Caki2 (cell line): ENCODE measurements around the gene C2CD4A. TPM values are rescaled to one million over a fixed set of nuclear protein-coding genes. Genes with fewer than 3 reads are reported as not detected.
"Not testable (repeated sequence)": the region's sequence is repeated elsewhere in the genome, so short reads cannot be mapped to it uniquely, and the experiment has no call there.

Experiments used
- DNase-seq: peaks from one replicate; pipeline ENCODE4 v3.0.0-alpha.2; 2015; ENCODE audit warnings: low read depth
- in situ Hi-C: cut with HindIII; loops from 2 replicates; pipeline ENCODE4 v1.10.0; 2016; ENCODE audit warnings: low sequenced_read_pairs, low pct_unique_long_range_greater_than_20kb, mixed read lengths
- total RNA-seq: library from RNA; depleted of rRNA; stranded (reverse); fragments of >200 nt; shearing (Covaris generic); gene quantifications from 2 replicates; pipeline ENCODE4 v1.2.3, GENCODE V29; 2014; ENCODE audit warnings: low replicate concordance; rRNA removed

C2CD4A gene, protein sequence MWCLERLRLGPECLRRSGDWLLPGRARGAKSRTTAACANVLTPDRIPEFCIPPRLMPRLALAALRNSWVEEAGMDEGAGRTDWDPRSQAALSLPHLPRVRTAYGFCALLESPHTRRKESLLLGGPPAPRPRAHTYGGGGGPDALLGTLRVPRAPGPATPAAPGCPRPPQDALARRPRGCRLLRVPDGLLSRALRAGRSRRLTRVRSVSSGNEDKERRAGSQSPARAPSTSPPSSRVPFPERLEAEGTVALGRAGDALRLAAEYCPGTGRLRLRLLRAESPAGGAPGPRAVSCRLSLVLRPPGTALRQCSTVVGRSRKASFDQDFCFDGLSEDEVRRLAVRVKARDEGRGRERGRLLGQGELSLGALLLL
- 5.5 and 5.7 TPM in 2 replicates for total RNA-seq

DNA sequence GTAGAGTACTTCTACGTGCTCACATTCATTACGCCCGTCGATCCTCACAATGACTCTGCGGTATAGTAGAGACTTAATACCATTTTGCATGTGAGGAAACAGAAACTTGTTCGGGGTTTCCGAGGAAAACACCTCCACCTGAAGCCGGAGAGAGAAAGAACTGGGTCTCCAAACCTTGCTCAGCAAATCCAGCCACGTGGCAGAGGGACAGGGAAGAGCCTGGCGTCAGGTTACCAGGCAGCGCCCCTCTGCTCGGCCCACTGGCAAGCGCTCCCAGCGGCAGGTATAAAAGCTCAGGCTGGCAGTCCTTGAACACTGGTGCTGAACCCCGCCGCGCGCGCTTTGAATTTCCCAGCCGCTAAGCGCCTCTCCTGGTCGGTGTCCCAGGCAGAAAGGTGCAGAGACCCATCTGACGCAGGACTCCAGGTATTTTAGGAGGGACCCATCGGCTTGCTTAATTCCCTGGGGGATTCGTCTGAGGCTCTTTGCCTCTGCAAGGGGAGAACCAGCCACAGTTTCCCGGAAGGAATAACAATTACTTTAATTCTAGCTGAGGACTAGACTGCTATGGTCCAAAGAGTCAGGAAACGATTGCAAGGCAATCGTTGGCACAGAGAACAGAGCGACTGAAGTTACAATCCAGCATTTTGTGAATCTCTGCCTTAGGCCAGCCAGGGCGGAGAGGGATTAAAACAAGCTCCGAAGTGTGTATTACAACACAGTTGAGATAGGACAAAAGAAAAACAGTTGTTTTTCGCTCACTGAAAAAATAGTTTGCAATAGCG, at the start of gene C2CD4A:
TSS of gene C2CD4A (plus strand) at position 315 of the 785 bp plus-strand sequence. CDS start 637 bp downstream, outside the sequence.
- peak; percentile 76 for DNase-seq

DNA sequence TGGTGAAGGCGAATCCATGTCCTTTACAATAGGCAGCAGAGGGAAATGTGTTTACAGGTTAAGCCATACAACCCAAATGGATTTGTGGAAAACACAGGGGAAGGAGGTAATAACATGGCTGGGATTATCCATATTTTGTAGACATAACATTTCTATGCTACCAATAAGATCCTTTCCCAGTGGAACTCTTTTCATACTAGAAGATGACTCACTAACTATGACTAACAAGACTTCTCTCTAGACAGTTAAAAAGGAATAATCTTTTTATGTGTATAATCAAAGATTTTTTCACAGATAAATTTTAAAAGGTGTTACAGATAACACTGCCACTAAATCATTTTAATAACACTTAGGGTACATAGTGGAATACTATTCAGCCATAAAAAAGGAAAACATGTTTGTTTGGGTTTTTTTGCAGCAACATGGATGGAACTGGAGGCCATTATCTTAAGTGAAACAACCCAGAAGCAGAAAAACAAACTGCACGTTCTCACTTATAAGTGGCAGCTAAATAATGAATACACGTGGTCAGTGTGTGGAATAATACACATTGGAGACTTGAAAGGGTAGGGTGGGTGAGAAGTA, 46.1 kb upstream of the C2CD4A start:
- DNase-seq = no peak
- in situ Hi-C loops = no loop called here

More for the DNA sequence above, at the start of gene C2CD4A:
- in situ Hi-C loops = no loop called here

DNA sequence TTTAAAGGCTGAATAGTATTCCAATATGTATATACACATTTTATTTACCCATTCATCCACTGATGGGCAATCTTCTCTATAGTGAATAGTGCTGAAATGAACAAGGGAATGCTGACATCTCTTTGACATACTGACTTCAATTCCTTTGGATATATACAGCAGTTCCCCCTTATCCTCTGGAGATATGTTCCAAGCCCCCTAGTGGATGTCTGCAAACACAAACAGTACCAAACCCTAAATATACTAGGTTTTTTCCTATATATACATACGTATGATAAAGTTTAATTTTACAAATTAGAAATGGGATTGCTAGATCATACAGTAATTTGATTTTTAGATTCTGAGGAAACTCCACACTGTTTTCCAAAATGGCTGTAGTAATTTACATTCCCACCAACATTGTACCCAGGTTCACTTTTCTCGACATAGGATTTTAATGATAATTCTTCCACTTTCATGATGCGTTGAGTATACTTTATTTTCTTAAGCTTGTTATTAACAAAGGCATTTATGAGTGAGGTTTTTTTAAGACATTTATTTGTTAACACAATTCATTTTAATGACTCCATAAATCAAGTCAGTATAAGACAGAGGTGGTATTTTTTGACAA, 44.7 kb upstream of the C2CD4A start:
- no peak for DNase-seq
- in situ Hi-C loops = no loop called here

DNA sequence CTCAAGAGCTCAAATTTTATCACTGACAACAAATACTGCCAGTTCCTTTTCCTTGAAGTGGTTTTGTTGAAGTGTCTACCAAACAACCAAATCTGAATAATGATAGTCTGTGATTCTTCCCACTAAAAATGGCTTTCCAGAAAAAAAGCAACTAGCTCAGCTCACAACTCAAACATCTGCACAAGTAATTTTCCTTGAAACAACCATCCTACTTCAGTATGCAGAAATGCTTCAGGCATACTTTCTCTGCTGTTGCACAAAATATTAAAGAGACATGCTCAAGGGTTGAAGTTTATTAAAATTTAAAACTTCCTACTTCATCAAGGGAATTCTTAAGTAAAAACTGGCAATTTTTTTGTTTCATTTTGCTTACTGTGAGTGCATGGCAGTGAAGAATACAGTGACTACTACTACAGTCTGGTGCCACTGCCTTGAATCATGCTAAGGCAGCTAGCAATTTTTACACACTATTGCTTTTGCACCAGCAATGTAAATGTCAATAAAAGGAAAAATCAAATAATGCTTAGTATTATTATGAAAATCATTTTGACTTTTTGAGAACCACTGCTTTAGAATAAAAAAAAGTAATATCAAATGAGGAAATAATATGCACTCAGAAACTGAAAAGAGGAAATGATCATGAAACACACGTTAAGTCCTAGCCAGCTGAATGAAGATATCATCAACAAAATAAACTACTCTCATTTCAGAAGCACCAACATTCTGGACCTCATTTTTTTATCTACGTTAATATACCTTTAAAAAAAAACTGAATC, 40.1 kb upstream of the C2CD4A start:
- no peak for DNase-seq
- in situ Hi-C loops = no loop called here

DNA sequence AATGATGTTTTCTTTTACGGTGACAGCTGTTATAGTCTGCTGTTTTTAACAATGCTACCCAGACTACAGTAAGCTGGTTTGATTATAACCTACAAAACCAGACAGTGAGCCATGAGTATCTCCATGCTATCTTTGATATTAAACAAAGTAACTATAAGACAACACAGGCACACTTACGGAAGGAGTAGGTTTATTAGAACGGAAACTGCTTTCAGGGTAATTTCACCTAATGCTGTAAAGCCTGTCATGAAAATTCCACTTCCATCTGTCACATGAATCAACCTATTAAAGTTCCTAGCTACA, 39.6 kb upstream of the C2CD4A start:
- in situ Hi-C loops = no loop called here
- DNase-seq = no peak

DNA sequence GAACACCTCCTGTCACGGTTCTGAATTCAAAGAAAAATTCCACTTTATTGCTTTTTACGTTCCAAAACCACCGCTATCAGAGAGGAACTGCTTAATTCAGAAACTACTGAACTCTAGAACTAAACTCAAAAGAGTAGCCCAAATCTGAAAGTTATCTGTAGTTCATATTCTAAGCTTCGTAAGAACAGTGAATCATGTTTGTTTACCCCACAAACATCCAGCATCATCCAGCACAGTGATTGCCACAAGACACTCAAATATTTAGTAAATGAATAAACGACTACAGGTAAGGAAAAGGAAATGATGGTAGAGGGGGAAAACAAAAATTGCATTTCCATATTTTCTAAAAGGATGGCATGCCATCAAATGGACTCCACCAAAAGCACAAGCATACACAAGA, 38.9 kb upstream of the C2CD4A start:
- no peak for DNase-seq
- in situ Hi-C loops = no loop called here

DNA sequence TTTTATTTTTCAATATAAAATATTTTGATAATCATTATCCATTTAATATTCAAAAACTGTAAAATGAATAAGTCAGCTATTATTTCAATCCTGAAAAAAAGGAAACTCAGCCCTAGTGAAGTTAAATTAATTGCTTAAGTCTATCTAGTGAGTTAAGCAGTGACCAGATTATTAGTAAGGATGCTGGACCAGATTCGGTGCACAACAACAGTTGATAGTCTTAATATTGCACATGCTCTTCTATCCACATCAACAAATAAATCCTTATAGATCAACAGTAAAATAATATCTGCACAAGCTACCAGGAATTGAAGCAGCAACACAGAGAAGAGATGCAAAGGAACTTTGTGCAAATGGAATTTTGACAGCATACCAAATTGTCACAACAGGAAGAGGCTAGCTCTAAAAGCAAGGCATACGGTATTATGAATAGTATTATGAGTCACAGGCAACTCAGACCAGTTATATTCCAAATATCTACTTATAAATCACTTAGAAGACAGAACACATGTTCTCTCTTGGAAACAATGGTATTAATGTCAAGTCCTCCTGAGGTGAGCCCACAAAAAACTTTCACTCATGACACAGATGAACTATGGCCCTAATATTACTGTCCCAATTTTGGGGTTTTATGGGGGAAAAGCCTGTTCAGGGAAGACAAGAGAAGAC, 31.4 kb upstream of the C2CD4A start:
- DNase-seq = peak; percentile 5
- in situ Hi-C loops = no loop called here

DNA sequence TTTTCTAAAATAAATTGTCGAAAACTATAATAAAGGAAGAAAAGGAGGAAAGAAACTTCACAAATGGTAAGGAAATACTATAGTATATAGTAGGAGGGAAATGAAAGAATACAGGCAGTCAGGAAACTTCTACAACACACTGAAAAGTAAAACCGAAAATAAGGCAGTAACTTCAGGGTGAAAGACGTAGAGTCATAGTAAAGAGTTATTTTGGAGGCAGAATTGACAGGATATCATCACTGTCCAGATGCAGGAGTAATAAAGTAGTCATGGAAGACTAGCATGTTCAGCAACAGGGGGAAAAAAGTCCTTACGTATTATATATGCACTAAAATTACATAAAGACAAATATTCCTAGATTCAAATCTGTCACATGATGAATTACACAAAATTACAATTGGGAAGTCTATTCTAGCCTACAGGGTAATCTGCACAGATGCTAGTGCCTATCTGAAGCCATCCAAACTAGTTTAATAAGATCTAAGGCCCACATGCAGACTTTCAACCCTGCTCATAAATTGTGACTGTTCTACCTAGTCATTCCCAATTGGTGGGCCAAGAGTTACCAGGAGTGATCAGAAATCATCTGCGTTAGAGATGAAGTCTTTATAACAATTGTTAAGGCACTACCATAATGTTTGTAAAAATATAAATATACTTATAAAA, 20.6 kb upstream of the C2CD4A start:
- in situ Hi-C loops = no loop called here

DNA sequence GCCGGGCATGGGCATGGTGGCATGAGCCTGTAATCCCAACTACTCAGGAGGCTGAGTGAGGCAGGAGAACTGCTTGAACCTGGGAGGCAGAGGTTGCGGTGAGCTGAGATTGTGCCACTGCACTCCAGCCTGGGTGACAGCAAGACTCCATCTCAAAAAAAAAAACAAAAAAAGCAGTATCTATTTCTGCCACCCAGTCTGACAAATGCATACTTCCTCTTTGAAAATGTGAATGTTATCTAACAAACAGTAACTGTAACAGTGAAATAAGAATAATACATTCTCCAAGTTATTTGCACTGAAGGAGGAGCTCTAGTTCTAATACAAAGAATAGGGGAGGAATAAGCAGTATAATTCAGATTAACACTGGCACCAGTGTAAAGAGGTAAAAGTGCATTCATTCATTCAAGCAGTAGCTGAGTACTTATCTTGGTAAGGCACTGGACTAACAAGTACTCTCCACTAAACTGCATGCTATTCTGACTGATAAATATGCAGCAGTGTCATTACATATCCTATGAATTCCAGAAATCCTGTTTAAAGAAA, 19.4 kb upstream of the C2CD4A start:
- in situ Hi-C loops = no loop called here
- DNase-seq = no peak

More for the DNA sequence above, 20.6 kb upstream of the C2CD4A start:
- DNase-seq = no peak

DNA sequence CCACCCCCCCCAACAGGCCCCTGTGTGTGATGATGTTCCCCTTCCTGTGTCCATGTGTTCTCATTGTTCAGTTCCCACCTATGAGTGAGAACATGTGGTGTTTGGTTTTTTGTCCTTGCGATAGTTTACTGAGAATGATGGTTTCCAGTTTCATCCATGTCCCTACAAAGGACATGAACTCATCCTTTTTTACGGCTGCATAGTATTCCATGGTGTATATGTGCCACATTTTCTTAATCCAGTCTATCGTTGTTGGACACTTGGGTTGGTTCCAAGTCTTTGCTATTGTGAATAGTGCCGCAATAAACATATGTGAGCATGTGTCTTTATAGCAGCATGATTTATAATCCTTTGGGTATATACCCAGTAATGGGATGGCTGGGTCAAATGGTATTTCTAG, 18.5 kb upstream of the C2CD4A start:
- DNase-seq, in situ Hi-C loops: not testable (repeated sequence)

DNA sequence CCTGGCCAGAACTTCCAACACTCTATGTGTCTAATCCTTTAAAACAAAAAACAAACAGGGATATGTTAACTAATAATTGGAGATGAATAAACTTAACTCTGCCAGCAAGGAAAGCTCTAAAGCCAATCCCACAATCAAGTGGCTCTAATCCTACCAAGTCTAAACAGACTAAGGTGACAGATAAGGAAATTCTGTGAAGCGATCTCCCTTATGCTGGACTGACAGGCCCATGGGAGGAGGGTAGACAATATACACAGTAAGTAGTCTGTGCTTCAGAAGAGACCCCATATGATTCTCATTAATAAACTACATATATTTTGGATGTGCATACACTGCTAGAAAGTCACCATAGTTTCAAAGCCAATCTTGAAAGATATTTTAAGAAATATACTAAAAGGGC, 16.7 kb upstream of the C2CD4A start:
- DNase-seq = no peak
- in situ Hi-C loops = no loop called here

DNA sequence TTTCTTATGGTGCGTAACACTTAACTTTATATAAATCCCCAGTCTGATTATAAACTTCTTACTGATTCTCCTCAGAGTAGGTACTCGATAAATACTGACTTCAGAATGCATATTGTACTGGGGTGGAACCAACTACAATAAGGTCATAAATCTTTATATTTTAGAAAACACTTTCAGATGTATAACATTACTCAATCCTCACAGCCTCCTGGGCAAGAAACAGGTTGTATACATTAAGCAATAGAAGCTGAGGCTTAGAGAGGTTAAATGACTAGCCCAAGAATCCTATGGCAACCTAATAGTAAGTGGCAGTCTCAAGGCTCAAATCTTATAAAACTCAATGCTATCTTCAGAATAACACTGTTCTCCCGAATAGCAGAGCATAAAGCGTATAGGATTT, 15.6 kb upstream of the C2CD4A start:
- no peak for DNase-seq
- in situ Hi-C loops = no loop called here

DNA sequence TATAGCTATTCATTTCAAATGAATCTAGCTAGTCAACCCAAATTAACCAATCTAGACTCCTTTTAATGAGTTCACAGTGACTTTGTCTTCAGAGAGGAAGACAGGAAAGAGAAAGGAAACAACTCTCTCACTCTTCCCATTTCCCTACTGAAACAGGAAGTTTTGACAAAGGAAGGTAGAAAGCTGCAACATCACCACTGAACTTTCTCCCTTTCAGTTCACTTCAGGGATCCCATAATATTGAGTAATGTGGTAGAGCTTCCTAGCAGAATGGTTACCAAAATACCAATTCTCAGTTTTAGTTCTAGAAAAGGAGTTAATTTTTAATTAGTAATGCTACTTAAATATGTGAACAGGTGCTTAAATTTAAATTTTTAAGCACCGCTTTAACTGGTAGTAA, 14.1 kb upstream of the C2CD4A start:
- in situ Hi-C loops = no loop called here
- no peak for DNase-seq

DNA sequence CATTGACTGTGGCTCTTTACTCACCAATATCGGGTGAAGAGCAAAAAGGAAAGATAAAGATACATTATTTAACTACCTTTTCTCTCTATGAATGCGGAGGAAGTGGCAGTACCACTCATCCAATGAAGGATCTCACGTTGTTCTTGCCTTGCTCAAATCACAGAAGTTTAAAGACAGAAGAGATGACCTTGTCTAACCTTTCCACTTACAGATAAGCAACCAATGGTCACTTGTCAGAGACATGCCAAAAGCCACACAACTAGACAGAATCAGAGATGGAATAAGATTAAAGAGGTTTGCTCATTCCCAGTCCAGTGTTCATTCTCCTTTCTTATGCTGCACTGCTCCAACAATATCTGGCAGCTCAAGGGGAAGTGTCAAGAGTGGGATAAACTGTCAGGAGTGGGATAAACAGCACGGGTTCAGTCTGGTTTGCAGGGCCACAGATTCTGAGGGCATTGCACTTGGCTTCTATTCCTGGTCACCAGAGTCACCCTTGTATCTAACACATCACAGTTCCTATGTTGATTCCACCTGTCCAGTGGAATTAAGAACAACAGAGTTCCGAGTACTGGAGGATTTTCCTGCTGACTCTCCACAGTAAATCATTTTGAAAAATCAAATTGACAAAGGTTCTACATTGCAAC, 13.2 kb upstream of the C2CD4A start:
- in situ Hi-C loops = no loop called here
- no peak for DNase-seq

DNA sequence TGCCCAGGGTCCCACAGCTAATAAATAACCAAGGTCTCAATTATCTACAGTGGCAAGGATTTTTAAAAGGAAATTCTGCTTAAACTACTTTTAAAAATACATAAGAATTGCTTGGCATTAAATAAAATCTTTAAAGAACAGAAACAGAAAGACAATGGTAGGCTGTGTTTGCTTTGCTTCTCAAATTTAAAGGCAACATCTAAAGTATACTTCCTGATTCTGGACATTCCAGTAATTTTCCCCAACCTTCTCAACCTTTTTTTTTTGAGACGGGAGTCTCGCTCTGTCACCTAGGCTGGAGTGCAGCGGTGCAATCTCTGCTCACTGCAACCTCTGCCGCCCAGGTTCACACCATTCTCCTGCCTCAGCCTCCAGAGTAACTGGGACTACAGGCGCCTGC, 11.8 kb upstream of the C2CD4A start:
- no peak for DNase-seq
- in situ Hi-C loops = no loop called here

DNA sequence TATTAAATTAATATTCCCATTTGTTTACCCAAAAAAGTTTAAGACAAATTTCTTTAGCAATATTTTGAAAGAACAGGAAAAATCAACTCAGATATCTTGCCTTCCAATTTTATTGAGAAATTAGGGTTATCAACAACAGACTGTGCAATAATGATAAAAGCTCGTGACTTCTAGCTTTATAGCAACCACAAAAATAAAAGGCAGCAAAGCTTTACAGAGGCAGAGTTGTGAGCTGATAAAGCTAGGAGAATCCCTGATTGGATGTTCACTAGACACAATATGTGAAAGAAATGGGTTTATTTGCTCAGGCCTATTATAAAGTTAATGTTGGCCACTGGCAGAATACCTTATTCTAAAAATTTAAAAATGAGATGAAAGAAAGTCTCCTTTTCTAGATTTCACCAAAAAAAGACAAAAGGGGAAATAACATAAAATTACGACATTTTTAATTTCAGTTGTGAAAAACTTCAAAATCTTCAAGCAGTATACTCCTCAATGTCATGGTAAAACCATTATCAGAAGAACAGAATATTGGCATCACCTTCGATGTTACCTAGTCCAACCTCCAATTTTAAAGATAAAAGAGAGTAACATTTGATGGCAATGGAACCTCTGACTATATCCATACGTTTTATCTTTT, 9.3 kb upstream of the C2CD4A start:
- in situ Hi-C loops = no loop called here

More for the DNA sequence above, 9.3 kb upstream of the C2CD4A start:
- no peak for DNase-seq
